ENCODE data around the gene ZSCAN10.
"Not testable (repeated sequence)": the region's sequence is repeated elsewhere in the genome, so short reads cannot be mapped to it uniquely, and the experiment has no call there.

ZSCAN10 gene

GRCh38 chr16:3073448-3073847 is 25.6 kb downstream of the ZSCAN10 start:
- Histone ChIP-seq H3K9ac (ENCODE audit: low read depth in 1 of 2, low read length in 2 of 2) (no peak overlapping the region), H3K27ac (ENCODE audit: low read depth, low read length) (no peak overlapping the region), H3K36me3 (ENCODE audit: control insufficient read depth in 1 of 2, insufficient read depth in 2 of 2, low read length in 2 of 2) (peaks cover 0 to 6% of the 10 kb centered on the region in 2 donors), H3K4me3 (ENCODE audit: low read depth in 1 of 2, low read length in 2 of 2) (peak overlapping the region in 1 of 2 donors; percentile 36), H3K27me3 (ENCODE audit: control insufficient read depth in 1 of 2, insufficient read depth in 2 of 2, low read length in 2 of 2) (peaks cover 0 to 6% of the 10 kb centered on the region in 2 donors), H3K4me1 (ENCODE audit: control insufficient read depth in 1 of 2, insufficient read depth in 2 of 2, low read length in 2 of 2) (peaks cover 0 to 24% of the 10 kb centered on the region in 2 donors), H3K9me3 (ENCODE audit: control insufficient read depth in 1 of 2, low read length in 2 of 2) (no peaks in the 10 kb centered on the region)

GRCh38 chr16:3072576-3073263 is 26.4 kb downstream of the ZSCAN10 start:
- Histone ChIP-seq H3K27ac (ENCODE audit: low read depth, low read length) (peak overlapping the region; percentile 10), H3K36me3 (ENCODE audit: control insufficient read depth in 1 of 2, insufficient read depth in 2 of 2, low read length in 2 of 2) (peaks cover 0 to 11% of the 10 kb centered on the region in 2 donors), H3K4me1 (ENCODE audit: control insufficient read depth in 1 of 2, insufficient read depth in 2 of 2, low read length in 2 of 2) (peaks cover 0 to 28% of the 10 kb centered on the region in 2 donors)
- H3K27me3 ChIP-seq (ENCODE audit: control insufficient read depth in 1 of 2, insufficient read depth in 2 of 2, low read length in 2 of 2); H3K9me3 ChIP-seq (ENCODE audit: control insufficient read depth in 1 of 2, low read length in 2 of 2); H3K9ac ChIP-seq (ENCODE audit: low read depth in 1 of 2, low read length in 2 of 2); H3K4me3 ChIP-seq (ENCODE audit: low read depth in 1 of 2, low read length in 2 of 2): not testable (repeated sequence)

DNA sequence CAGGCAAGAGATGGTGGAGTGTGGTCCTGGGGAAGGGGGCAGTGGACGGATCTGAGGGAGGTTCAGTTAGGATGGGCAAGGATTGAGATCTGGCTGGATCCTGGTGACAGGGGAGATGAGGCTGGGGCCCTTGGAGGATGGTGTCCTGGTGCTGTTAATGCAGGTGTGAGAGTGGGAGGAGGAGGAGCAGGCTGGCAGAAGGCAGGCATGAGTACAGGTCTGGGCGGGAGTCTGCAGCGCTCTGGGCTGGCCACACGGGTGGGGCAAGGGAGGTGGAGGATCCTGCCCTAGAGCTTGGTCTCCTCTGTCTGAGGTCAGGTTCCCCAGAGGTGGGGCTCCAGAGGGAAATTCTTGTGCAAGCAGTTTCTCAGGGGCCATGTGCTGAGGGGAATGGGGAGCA is 26.9 kb downstream of the ZSCAN10 start:
- peaks cover 0 to 31% of the 10 kb centered on the region in 2 donors for H3K4me1 ChIP-seq (ENCODE audit: control insufficient read depth in 1 of 2, insufficient read depth in 2 of 2, low read length in 2 of 2)
- not testable (repeated sequence) for H3K27ac ChIP-seq (ENCODE audit: low read depth, low read length)

DNA sequence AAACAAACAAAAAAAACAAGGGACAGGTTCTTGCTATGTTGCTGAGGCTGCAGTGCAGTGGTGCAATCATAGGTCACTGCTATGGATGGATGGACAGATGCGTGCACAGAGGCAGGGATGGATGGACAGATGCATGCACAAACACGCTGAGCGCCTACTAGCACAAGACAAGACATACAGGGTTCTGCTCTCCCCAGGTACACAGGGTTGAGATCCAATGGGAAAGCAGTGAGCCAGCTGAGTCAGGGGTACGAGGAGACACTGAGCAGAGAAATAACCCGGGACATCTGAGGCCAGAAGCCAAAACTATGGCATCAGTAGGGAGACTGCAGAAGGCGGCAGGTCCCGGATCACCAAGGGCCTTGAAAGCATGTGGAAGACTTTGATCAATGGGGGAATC is 27.4 kb downstream of the ZSCAN10 start:
- Histone ChIP-seq H3K27ac (ENCODE audit: low read depth, low read length) (no peak overlapping the region), H3K36me3 (ENCODE audit: control insufficient read depth in 1 of 2, insufficient read depth in 2 of 2, low read length in 2 of 2) (peaks cover 0 to 11% of the 10 kb centered on the region in 2 donors), H3K4me3 (ENCODE audit: low read depth in 1 of 2, low read length in 2 of 2) (no peak overlapping the region)

More for the DNA sequence above, 26.9 kb downstream of the ZSCAN10 start:
- H3K9me3 ChIP-seq (ENCODE audit: control insufficient read depth in 1 of 2, low read length in 2 of 2); H3K9ac ChIP-seq (ENCODE audit: low read depth in 1 of 2, low read length in 2 of 2); H3K27me3 ChIP-seq (ENCODE audit: control insufficient read depth in 1 of 2, insufficient read depth in 2 of 2, low read length in 2 of 2); H3K4me3 ChIP-seq (ENCODE audit: low read depth in 1 of 2, low read length in 2 of 2): not testable (repeated sequence)
- peaks cover 0 to 11% of the 10 kb centered on the region in 2 donors for H3K36me3 ChIP-seq (ENCODE audit: control insufficient read depth in 1 of 2, insufficient read depth in 2 of 2, low read length in 2 of 2)

DNA sequence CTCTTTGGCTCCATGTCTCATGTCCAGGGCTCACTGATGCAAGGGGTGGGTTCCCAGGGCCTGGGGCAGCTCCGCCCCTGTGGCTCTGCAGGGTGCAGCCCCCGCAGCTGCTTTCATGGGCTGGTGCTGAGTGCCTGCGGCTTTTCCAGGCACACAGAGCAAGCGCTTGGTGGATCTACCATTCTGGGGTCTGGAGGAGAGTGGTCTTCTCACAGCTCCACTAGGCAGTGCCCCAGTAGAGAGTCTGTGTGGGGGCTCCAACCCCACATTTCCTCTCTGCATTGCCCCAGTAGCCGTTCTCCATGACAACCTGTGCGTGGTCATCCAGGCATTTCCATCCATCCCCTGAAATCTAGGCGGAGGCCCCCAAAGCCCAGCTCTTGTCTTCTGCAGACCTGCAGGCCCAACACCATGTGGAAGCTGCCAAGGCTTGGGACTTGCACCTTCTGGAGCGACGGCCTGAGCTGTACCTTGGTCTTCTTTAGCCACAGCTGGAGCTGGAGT is 28.4 kb downstream of the ZSCAN10 start:
- H3K9ac ChIP-seq (ENCODE audit: low read depth in 1 of 2, low read length in 2 of 2) = no peak overlapping the region
- H3K27ac ChIP-seq (ENCODE audit: low read depth, low read length) = no peak overlapping the region
- peaks cover 7 to 41% of the 10 kb centered on the region in 2 donors for H3K4me1 ChIP-seq (ENCODE audit: control insufficient read depth in 1 of 2, insufficient read depth in 2 of 2, low read length in 2 of 2)
- peaks cover 0 to 11% of the 10 kb centered on the region in 2 donors for H3K36me3 ChIP-seq (ENCODE audit: control insufficient read depth in 1 of 2, insufficient read depth in 2 of 2, low read length in 2 of 2)
- no peak overlapping the region for H3K4me3 ChIP-seq (ENCODE audit: low read depth in 1 of 2, low read length in 2 of 2)
- H3K27me3 ChIP-seq (ENCODE audit: control insufficient read depth in 1 of 2, insufficient read depth in 2 of 2, low read length in 2 of 2) = peaks cover 0 to 6% of the 10 kb centered on the region in 2 donors
- no peaks in the 10 kb centered on the region for H3K9me3 ChIP-seq (ENCODE audit: control insufficient read depth in 1 of 2, low read length in 2 of 2)

More for the DNA sequence above, 27.4 kb downstream of the ZSCAN10 start:
- Histone ChIP-seq H3K9me3 (ENCODE audit: control insufficient read depth in 1 of 2, low read length in 2 of 2) (no peaks in the 10 kb centered on the region), H3K4me1 (ENCODE audit: control insufficient read depth in 1 of 2, insufficient read depth in 2 of 2, low read length in 2 of 2) (peaks cover 0 to 32% of the 10 kb centered on the region in 2 donors), H3K27me3 (ENCODE audit: control insufficient read depth in 1 of 2, insufficient read depth in 2 of 2, low read length in 2 of 2) (peaks cover 0 to 6% of the 10 kb centered on the region in 2 donors), H3K9ac (ENCODE audit: low read depth in 1 of 2, low read length in 2 of 2) (no peak overlapping the region)

DNA sequence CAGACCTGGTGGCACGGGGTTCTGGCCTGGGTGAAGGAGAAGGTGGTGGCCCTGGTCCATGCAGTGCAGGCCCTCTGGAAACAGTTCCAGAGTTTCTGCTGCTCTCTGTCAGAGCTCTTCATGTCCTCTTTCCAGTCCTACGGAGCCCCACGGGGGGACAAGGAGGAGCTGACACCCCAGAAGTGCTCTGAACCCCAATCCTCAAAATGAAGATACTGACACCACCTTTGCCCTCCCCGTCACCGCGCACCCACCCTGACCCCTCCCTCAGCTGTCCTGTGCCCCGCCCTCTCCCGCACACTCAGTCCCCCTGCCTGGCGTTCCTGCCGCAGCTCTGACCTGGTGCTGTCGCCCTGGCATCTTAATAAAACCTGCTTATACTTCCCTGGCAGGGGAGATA is 29.9 kb downstream of the ZSCAN10 start:
- peaks cover 0 to 11% of the 10 kb centered on the region in 2 donors for H3K36me3 ChIP-seq (ENCODE audit: control insufficient read depth in 1 of 2, insufficient read depth in 2 of 2, low read length in 2 of 2)
- H3K27me3 ChIP-seq (ENCODE audit: control insufficient read depth in 1 of 2, insufficient read depth in 2 of 2, low read length in 2 of 2); H3K4me3 ChIP-seq (ENCODE audit: low read depth in 1 of 2, low read length in 2 of 2); H3K9me3 ChIP-seq (ENCODE audit: control insufficient read depth in 1 of 2, low read length in 2 of 2); H3K9ac ChIP-seq (ENCODE audit: low read depth in 1 of 2, low read length in 2 of 2); H3K27ac ChIP-seq (ENCODE audit: low read depth, low read length): not testable (repeated sequence)
- H3K4me1 ChIP-seq (ENCODE audit: control insufficient read depth in 1 of 2, insufficient read depth in 2 of 2, low read length in 2 of 2) = peaks cover 14 to 43% of the 10 kb centered on the region in 2 donors

DNA sequence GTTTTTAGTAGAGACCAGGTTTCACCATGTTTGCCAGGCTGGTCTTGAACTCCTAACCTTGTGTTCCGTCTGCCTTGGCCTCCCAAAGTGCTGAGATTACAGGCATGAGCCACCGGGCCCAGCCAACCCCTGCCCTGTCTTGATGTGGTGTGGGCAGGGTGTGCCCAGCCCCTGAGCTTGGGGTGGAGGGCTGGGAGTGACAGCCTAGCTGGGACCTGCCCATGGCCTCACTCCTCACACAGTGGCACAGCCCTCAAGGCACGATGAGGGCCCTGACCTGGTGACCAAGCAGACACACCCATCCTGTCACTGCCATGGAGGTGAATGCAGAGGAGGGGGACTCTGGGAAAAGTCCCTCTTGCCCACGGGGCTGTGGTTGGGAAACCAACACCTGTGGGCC is 30.6 kb downstream of the ZSCAN10 start:
- H3K27ac ChIP-seq (ENCODE audit: low read depth, low read length) = no peak overlapping the region
- no peaks in the 10 kb centered on the region for H3K9me3 ChIP-seq (ENCODE audit: control insufficient read depth in 1 of 2, low read length in 2 of 2)
- H3K36me3 ChIP-seq (ENCODE audit: control insufficient read depth in 1 of 2, insufficient read depth in 2 of 2, low read length in 2 of 2) = peaks cover 0 to 11% of the 10 kb centered on the region in 2 donors
- H3K27me3 ChIP-seq (ENCODE audit: control insufficient read depth in 1 of 2, insufficient read depth in 2 of 2, low read length in 2 of 2) = no peaks in the 10 kb centered on the region
- H3K9ac ChIP-seq (ENCODE audit: low read depth in 1 of 2, low read length in 2 of 2) = no peak overlapping the region
- H3K4me3 ChIP-seq (ENCODE audit: low read depth in 1 of 2, low read length in 2 of 2) = no peak overlapping the region
- peaks cover 14 to 37% of the 10 kb centered on the region in 2 donors for H3K4me1 ChIP-seq (ENCODE audit: control insufficient read depth in 1 of 2, insufficient read depth in 2 of 2, low read length in 2 of 2)

GRCh38 chr16:3066440-3066748 is 32.7 kb downstream of the ZSCAN10 start:
- Histone ChIP-seq H3K9ac (ENCODE audit: low read depth in 1 of 2, low read length in 2 of 2) (peak overlapping the region; percentile 55 to 89), H3K4me3 (ENCODE audit: low read depth in 1 of 2, low read length in 2 of 2) (peak overlapping the region; percentile 76), H3K36me3 (ENCODE audit: control insufficient read depth in 1 of 2, insufficient read depth in 2 of 2, low read length in 2 of 2) (peaks cover 0 to 11% of the 10 kb centered on the region in 2 donors), H3K27ac (ENCODE audit: low read depth, low read length) (peak overlapping the region; percentile 53), H3K9me3 (ENCODE audit: control insufficient read depth in 1 of 2, low read length in 2 of 2) (no peaks in the 10 kb centered on the region), H3K27me3 (ENCODE audit: control insufficient read depth in 1 of 2, insufficient read depth in 2 of 2, low read length in 2 of 2) (no peaks in the 10 kb centered on the region), H3K4me1 (ENCODE audit: control insufficient read depth in 1 of 2, insufficient read depth in 2 of 2, low read length in 2 of 2) (peaks cover 14 to 27% of the 10 kb centered on the region in 2 donors)

DNA sequence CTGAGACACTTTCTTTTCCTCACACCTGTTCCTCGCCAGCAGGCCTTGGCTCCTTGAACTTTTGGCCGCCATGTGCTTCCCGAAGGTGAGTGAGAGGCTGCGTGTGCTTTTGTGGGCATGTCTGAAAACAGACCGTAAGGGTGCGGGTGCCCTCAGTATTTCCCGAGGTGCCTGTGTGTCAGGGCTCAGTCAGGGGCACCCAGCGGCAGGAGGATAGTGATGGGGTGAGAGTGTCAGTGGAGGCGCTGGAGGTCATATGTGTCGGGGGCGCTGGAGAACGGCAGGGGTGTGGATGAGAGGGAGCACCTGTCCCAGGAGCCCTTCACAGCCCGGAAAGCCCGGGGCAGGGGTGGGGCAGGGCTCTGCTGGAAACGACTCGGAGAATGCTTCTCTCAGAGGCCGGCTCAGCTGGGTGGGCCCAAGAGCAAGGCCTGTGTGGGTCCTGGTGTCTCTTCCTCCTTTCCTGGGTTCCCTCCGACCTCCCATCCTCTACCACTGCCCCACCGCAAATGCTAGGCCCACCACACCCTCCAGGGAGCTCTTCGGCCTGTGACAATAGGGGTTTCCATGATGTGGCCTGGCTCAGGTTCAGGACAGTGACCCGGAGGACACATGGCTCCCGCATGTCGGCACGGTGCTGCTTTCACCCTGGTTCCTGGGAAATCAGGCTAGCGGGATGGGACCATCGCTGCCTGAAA is 33.2 kb downstream of the ZSCAN10 start:
- H3K9ac ChIP-seq (ENCODE audit: low read depth in 1 of 2, low read length in 2 of 2) = peak overlapping the region; percentile 55 to 89
- peaks cover 14 to 26% of the 10 kb centered on the region in 2 donors for H3K4me1 ChIP-seq (ENCODE audit: control insufficient read depth in 1 of 2, insufficient read depth in 2 of 2, low read length in 2 of 2)
- H3K4me3 ChIP-seq (ENCODE audit: low read depth in 1 of 2, low read length in 2 of 2) = peak overlapping the region; percentile 76

DNA sequence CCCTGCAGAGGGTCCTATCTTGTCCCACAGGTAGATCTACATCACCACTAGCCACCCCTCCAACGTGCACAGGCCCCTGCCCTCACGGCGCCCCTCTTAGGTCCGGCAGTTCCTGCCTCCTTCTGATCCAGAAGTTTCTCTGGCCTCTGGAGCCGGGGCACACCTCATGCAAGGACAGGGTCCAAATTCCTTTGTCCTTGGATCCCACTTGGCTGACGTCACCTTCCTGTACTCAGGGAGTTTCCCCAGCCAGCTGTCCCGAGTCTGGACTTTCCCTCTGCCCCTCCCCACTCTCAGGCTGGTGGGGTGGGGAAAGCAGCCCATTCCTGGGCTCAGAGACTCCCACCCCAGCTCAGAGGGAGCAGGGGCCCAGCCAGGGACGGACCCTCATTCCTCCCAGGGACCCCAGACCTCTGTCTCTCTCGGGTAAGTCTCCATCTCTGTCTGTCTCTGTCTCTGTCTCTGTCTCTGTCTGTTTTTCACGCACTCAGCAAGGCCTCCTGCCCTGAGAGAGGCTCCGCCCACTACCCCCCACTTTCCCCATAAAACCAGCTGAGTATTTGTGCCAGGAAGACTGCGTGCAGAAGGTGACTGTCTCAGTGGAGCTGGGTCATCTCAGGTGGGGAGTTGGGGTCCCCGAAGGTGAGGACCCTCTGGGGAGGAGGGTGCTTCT is 33.9 kb downstream of the ZSCAN10 start, which contains the start of gene IL32:
TSS of gene IL32 (plus strand) at position 572 of the 673 bp plus-strand sequence. CDS start 172 bp downstream, outside the sequence.
- H3K36me3 ChIP-seq (ENCODE audit: control insufficient read depth in 1 of 2, insufficient read depth in 2 of 2, low read length in 2 of 2) = peaks cover 0 to 11% of the 10 kb centered on the region in 2 donors
- H3K9me3 ChIP-seq (ENCODE audit: control insufficient read depth in 1 of 2, low read length in 2 of 2) = no peaks in the 10 kb centered on the region
- no peaks in the 10 kb centered on the region for H3K27me3 ChIP-seq (ENCODE audit: control insufficient read depth in 1 of 2, insufficient read depth in 2 of 2, low read length in 2 of 2)
- peak within 1 kb of the TSS; percentile 55 to 89 for H3K9ac ChIP-seq (ENCODE audit: low read depth in 1 of 2, low read length in 2 of 2)
- H3K27ac ChIP-seq (ENCODE audit: low read depth, low read length) = peak within 1 kb of the TSS; percentile 59
- H3K4me1 ChIP-seq (ENCODE audit: control insufficient read depth in 1 of 2, insufficient read depth in 2 of 2, low read length in 2 of 2) = peaks cover 19 to 26% of the 10 kb centered on the region in 2 donors
- peak within 1 kb of the TSS; percentile 76 for H3K4me3 ChIP-seq (ENCODE audit: low read depth in 1 of 2, low read length in 2 of 2)

More for the DNA sequence above, 33.2 kb downstream of the ZSCAN10 start:
- H3K36me3 ChIP-seq (ENCODE audit: control insufficient read depth in 1 of 2, insufficient read depth in 2 of 2, low read length in 2 of 2) = peaks cover 0 to 11% of the 10 kb centered on the region in 2 donors
- peak overlapping the region; percentile 53 for H3K27ac ChIP-seq (ENCODE audit: low read depth, low read length)
- no peaks in the 10 kb centered on the region for H3K9me3 ChIP-seq (ENCODE audit: control insufficient read depth in 1 of 2, low read length in 2 of 2)
- H3K27me3 ChIP-seq (ENCODE audit: control insufficient read depth in 1 of 2, insufficient read depth in 2 of 2, low read length in 2 of 2) = no peaks in the 10 kb centered on the region
